GM23248 (cell line): ENCODE data around the gene GNMT.

ENCODE experiments used
- EZH2 ChIP-seq: fragments of 200-600 bp; sonication (generic); IDR thresholded peaks from 2 replicates; pipeline ENCODE4 v1.6.1; 2018; ENCODE audit warnings: antibody characterized with exemption, mild to moderate bottlenecking; ENCODE audit not compliant: insufficient read depth, poor library complexity, severe bottlenecking
- EZH2phosphoT487 ChIP-seq: fragments of 200-600 bp; sonication (generic); IDR thresholded peaks from 2 replicates; pipeline ENCODE4 v1.6.1; 2018; ENCODE audit warnings: antibody characterized with exemption, moderate library complexity, mild to moderate bottlenecking, low read depth; ENCODE audit not compliant: insufficient read depth

- TF ChIP-seq EZH2 (no peak), EZH2phosphoT487 (no peak)
Observed at GRCh38 chr6:42933205-42933604, 27.3 kb upstream of the GNMT start.
